CD14-positive monocyte (primary cell): ENCODE measurements around the gene PPP1R9B. TPM values are rescaled to one million over a fixed set of nuclear protein-coding genes. Genes with fewer than 3 reads are reported as not detected.
A peak's percentile ranks its signal among the peaks of the same experiment; 100 is the strongest.

Experiments
- DNase-seq, 3 donors: peaks; one replicate each; pipeline ENCODE4 v3.0.0-alpha.2; 2011 to 2022
- H2AFZ ChIP-seq: 2 replicates; pipeline ENCODE4 v1.6.0; 2012; ENCODE audit warnings: mild to moderate bottlenecking, low read depth, low read length, inconsistent platforms; ENCODE audit not compliant: insufficient read depth, poor library complexity, severe bottlenecking
- H3K27ac ChIP-seq, 2 donors: 1 replicate in 1 of 2; 2 replicates in 1 of 2; pipeline ENCODE4 v1.5.1; 2012 to 2013; ENCODE audit warnings: low read length in 2 of 2, control low read depth in 1 of 2, inconsistent platforms in 1 of 2, low read depth in 1 of 2, mild to moderate bottlenecking in 1 of 2
- H3K27me3 ChIP-seq, 2 donors: one replicate each; pipeline versions ENCODE4 v1.6.0 to v1.6.1; 2011 to 2013; ENCODE audit warnings: low read length in 2 of 2; ENCODE audit not compliant: control insufficient read depth in 2 of 2, insufficient read depth in 2 of 2
- H3K36me3 ChIP-seq, 2 donors: replicated peaks in 1 of 2; 1 replicate in 1 of 2; 2 replicates in 1 of 2; pipeline versions ENCODE4 v1.5.1 to v1.6.1; 2012 to 2013; ENCODE audit warnings: low read length in 2 of 2, control low read depth in 1 of 2, inconsistent platforms in 1 of 2, mild to moderate bottlenecking in 1 of 2; ENCODE audit not compliant: insufficient read depth in 2 of 2, control insufficient read depth in 1 of 2
- H3K4me1 ChIP-seq, 2 donors: 1 replicate in 1 of 2; 2 replicates in 1 of 2; pipeline versions ENCODE4 v1.5.1 to v1.6.1; 2012 to 2013; ENCODE audit warnings: low read length in 2 of 2, control low read depth in 1 of 2, inconsistent platforms in 1 of 2, mild to moderate bottlenecking in 1 of 2, moderate library complexity in 1 of 2; ENCODE audit not compliant: insufficient read depth in 2 of 2, control insufficient read depth in 1 of 2
- H3K4me2 ChIP-seq: replicated peaks from 2 replicates; pipeline ENCODE3; 2012; ENCODE audit warnings: low read length, moderate library complexity, mild to moderate bottlenecking; ENCODE audit not compliant: poor library complexity, severe bottlenecking; ENCODE audit errors: extremely low read depth
- H3K4me3 ChIP-seq, 3 experiments: fragments of 200-600 bp in 1 of 3; sonication (generic) in 1 of 3; replicated peaks in 1 of 3; 1 replicate in 2 of 3; 2 replicates in 1 of 3; pipeline ENCODE4 v1.5.1; 2011 to 2013; ENCODE audit warnings: low read length in 3 of 3, mild to moderate bottlenecking in 3 of 3, control low read depth in 2 of 3, low read depth in 2 of 3, inconsistent platforms in 1 of 3, moderate library complexity in 1 of 3
- H3K79me2 ChIP-seq: 2 replicates; pipeline ENCODE4 v1.6.0; 2012; ENCODE audit warnings: mild to moderate bottlenecking, control low read depth, inconsistent platforms, low read length, moderate library complexity; ENCODE audit not compliant: insufficient read depth
- H3K9ac ChIP-seq: 2 replicates; pipeline ENCODE4 v1.6.0; 2017; ENCODE audit warnings: low read length, mild to moderate bottlenecking; ENCODE audit not compliant: insufficient read depth, poor library complexity, severe bottlenecking
- H3K9me3 ChIP-seq, 2 donors: replicated peaks in 1 of 2; 1 replicate in 1 of 2; 2 replicates in 1 of 2; pipeline versions ENCODE4 v1.5.1 to v1.6.1; 2012 to 2013; ENCODE audit warnings: low read length in 2 of 2, control low read depth in 1 of 2; ENCODE audit not compliant: control insufficient read depth in 1 of 2, insufficient read depth in 1 of 2
- H4K20me1 ChIP-seq: 2 replicates; pipeline ENCODE4 v1.6.0; 2012; ENCODE audit warnings: mild to moderate bottlenecking, low read length, control low read depth, moderate library complexity; ENCODE audit not compliant: insufficient read depth
- H3K27ac Mint-ChIP-seq, 7 donors: one replicate each; pipeline ENCODE4 v1.8.0; 2020; ENCODE audit warnings: mild to moderate bottlenecking in 7 of 7, mixed read lengths in 7 of 7, moderate library complexity in 6 of 7, inconsistent platforms in 2 of 7
- H3K27me3 Mint-ChIP-seq, 3 donors: one replicate each; pipeline ENCODE4 v1.8.0; 2021 to 2022; ENCODE audit warnings: low read depth in 3 of 3, mild to moderate bottlenecking in 3 of 3, mixed read lengths in 3 of 3, moderate library complexity in 3 of 3, inconsistent platforms in 1 of 3
- H3K36me3 Mint-ChIP-seq, 2 donors: one replicate each; pipeline ENCODE4 v1.8.0; 2020; ENCODE audit warnings: mixed read lengths in 2 of 2, inconsistent platforms in 1 of 2, mild to moderate bottlenecking in 1 of 2
- H3K4me1 Mint-ChIP-seq: one replicate; pipeline ENCODE4 v1.8.0; 2020; ENCODE audit warnings: mild to moderate bottlenecking, mixed read lengths
- H3K4me3 Mint-ChIP-seq, 2 donors: one replicate each; pipeline ENCODE4 v1.8.0; 2020; ENCODE audit warnings: mild to moderate bottlenecking in 2 of 2, mixed read lengths in 2 of 2, moderate library complexity in 1 of 2
- H3K9me3 Mint-ChIP-seq, 7 donors: one replicate each; pipeline ENCODE4 v1.8.0; 2020 to 2022; ENCODE audit warnings: mixed read lengths in 7 of 7, mild to moderate bottlenecking in 6 of 7, moderate library complexity in 6 of 7, inconsistent platforms in 2 of 7
- WGBS: methylation state at CpG from one replicate; pipeline ENCODE4 v1.1.5; 2013; ENCODE audit warnings: missing lambda C conversion rate; ENCODE audit not compliant: insufficient coverage; 5-methylcytosine and 5-hydroxymethylcytosine counted together
- intact Hi-C, 2 donors: fragments of 100-400 bp; cut with micrococcal nuclease; formaldehyde crosslinking; loops; one replicate each; pipeline versions ENCODE4 v1.15.0 to v1.15.1; 2023
- polyA plus RNA-seq, 3 donors: library from polyadenylated mRNA; depleted of rRNA in 1 of 3; unstranded in 2 of 3; stranded (reverse) in 1 of 3; fragments of 300-500 nt in 2 of 3; fragments of >200 nt in 1 of 3; fragmentation: Illumina TruSeq in 2 of 3; gene quantifications; 1 replicate in 2 of 3; 2 replicates in 1 of 3; pipeline ENCODE4 v1.2.3, GENCODE V29; 2012 to 2021
- TF ChIP-seq, protein P1 (sequence below): fragments of 200-600 bp; IDR thresholded peaks from one replicate; pipeline ENCODE4 v1.8.0; 2022; ENCODE audit warnings: antibody characterized with exemption, mild to moderate bottlenecking

Gene PPP1R9B
- polyA plus RNA-seq, 3 donors = 0.61 to 86.9 (median 1.3) TPM

DNA sequence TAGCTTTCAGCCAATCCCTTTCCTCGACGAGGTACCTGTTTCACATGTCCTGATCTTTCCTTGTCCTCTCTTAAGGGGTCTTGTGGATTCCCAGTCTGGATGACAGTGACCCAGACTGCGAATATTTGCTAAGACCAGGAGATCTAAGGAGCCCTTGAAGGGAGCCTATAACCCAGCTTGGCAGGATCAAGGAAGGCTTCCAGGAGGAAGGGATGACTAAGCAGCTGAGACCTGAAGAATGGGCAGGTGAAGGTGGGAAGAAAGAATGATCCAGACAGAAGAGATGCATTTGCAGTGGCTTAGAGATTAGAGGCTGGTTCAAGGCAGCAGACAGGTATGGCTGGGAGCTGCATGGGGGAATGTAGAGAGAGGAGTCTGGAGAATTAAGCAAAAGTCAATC is 57.2 kb downstream of the PPP1R9B start:
- H4K20me1 ChIP-seq = no peaks in the 10 kb centered on the region
- H3K79me2 ChIP-seq = peaks cover 7% of the 10 kb centered on the region
- TF ChIP-seq, protein P1, sequence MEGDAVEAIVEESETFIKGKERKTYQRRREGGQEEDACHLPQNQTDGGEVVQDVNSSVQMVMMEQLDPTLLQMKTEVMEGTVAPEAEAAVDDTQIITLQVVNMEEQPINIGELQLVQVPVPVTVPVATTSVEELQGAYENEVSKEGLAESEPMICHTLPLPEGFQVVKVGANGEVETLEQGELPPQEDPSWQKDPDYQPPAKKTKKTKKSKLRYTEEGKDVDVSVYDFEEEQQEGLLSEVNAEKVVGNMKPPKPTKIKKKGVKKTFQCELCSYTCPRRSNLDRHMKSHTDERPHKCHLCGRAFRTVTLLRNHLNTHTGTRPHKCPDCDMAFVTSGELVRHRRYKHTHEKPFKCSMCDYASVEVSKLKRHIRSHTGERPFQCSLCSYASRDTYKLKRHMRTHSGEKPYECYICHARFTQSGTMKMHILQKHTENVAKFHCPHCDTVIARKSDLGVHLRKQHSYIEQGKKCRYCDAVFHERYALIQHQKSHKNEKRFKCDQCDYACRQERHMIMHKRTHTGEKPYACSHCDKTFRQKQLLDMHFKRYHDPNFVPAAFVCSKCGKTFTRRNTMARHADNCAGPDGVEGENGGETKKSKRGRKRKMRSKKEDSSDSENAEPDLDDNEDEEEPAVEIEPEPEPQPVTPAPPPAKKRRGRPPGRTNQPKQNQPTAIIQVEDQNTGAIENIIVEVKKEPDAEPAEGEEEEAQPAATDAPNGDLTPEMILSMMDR = no peak
- H2AFZ ChIP-seq = no peak overlapping the region
- peaks cover 2 to 6% of the 10 kb centered on the region in 2 donors for H3K36me3 Mint-ChIP-seq
- no peaks in the 10 kb centered on the region for H3K27me3 ChIP-seq
- no peak overlapping the region for H3K9ac ChIP-seq
- 92% methylated on average over 3 of the region's 3 CpGs for WGBS
- H3K27me3 Mint-ChIP-seq = peaks cover 4 to 8% (median 7%) of the 10 kb centered on the region in 3 donors
- H3K9me3 Mint-ChIP-seq = no peaks in the 10 kb centered on the region
- peaks cover 4 to 5% of the 10 kb centered on the region in 2 donors for H3K36me3 ChIP-seq
- DNase-seq = no peak
- H3K4me3 ChIP-seq = no peak overlapping the region
- peak overlapping the region in 1 of 2 donors; percentile 62 for H3K4me3 Mint-ChIP-seq
- intact Hi-C loops = no loop called here
- peaks cover 24% of the 10 kb centered on the region for H3K4me1 Mint-ChIP-seq
- no peaks in the 10 kb centered on the region for H3K9me3 ChIP-seq
- no peak overlapping the region for H3K27ac ChIP-seq
- H3K4me2 ChIP-seq = no peak overlapping the region
- H3K27ac Mint-ChIP-seq = no peak overlapping the region
- peaks cover 16 to 23% of the 10 kb centered on the region in 2 donors for H3K4me1 ChIP-seq

DNA sequence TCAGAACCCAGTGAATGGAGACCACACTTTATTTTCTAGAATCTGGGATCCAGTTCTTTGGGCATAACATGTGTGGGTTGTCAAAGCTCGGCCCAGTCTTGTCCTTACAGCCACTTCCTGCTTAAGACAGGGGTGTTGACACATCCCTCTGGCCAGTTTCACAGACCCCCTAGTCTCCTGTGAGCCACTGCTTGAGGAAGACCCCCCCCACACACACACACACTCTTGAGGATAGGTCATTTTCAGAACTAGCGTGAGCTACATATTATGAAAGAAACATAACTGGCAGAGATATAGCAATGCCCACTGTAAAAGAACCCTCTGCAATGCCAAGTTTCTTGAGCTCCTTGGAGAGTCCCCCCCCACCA is 58.6 kb downstream of the PPP1R9B start:
- no peaks in the 10 kb centered on the region for H3K36me3 ChIP-seq
- TF ChIP-seq, protein P1 = no peak
- peaks cover 22% of the 10 kb centered on the region for H3K4me1 Mint-ChIP-seq
- H3K9me3 Mint-ChIP-seq = no peaks in the 10 kb centered on the region
- H3K27ac ChIP-seq = no peak overlapping the region
- H3K36me3 Mint-ChIP-seq = no peaks in the 10 kb centered on the region
- no peak overlapping the region for H3K4me3 ChIP-seq
- H3K4me1 ChIP-seq = peaks cover 16 to 23% of the 10 kb centered on the region in 2 donors
- no CpG with 5 or more reads among the region's 2 CpGs for WGBS
- no peak for DNase-seq
- H4K20me1 ChIP-seq = no peaks in the 10 kb centered on the region
- peaks cover 7% of the 10 kb centered on the region for H3K79me2 ChIP-seq
- H3K27ac Mint-ChIP-seq = no peak overlapping the region
- intact Hi-C loops = no loop called here
- H3K9me3 ChIP-seq = no peaks in the 10 kb centered on the region
- H3K27me3 Mint-ChIP-seq = peaks cover 4 to 8% (median 7%) of the 10 kb centered on the region in 3 donors
- no peak overlapping the region for H3K9ac ChIP-seq
- no peak overlapping the region for H3K4me3 Mint-ChIP-seq
- H2AFZ ChIP-seq = no peak overlapping the region
- H3K27me3 ChIP-seq = no peaks in the 10 kb centered on the region
- H3K4me2 ChIP-seq = no peak overlapping the region
